ENCODE measurements around the gene TACO1. TPM values are rescaled to one million over a fixed set of nuclear protein-coding genes. Genes with fewer than 3 reads are reported as not detected.

The TACO1 gene
- total RNA-seq, result 10 to 100 TPM; 21.0 to 26.7 TPM

GRCh38 chr17:63600569-63601438, at the start of gene TACO1:
TACO1 (plus strand) TSS chr17:63600895; CDS start chr17:63601084, 189 bp downstream.
- no peaks in the 10 kb centered on the region for H3K27me3 Mint-ChIP-seq
- H3K4me1 Mint-ChIP-seq (ENCODE audit: low read depth in 2 of 2), result peaks cover 33 to 44% of the 10 kb centered on the region in 2 donors
- ATAC-seq (peak; percentile 94 to 95), DNase-seq (ENCODE audit: low spot score) (peak; percentile 86)
- H3K27ac Mint-ChIP-seq, result peak within 1 kb of the TSS; percentile 76 to 94
- peak within 1 kb of the TSS; percentile 94 for H3K4me3 Mint-ChIP-seq
- H3K9me3 Mint-ChIP-seq, result no peaks in the 10 kb centered on the region
- peaks cover 10% of the 10 kb centered on the region for H3K36me3 Mint-ChIP-seq

DNA sequence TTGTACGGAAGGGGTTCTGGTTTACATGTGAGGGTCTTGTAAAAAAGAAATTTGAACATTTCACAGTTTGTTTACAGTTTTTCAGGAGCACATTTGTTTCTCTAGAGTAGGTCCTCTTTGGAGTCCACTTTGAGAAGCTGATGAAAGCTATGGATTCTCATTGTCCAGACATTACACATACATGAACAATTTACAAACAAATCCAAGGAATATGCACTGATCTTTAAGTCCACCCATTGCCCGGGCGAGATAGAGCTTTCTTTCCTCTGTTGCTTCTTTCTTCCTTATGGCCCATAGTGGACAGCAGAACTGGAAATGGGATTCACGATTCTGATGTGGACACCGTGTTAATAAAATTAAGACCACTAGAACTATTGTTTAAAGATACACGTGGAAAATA, 48.5 kb upstream of the TACO1 start:
- Mint-ChIP-seq H3K9me3 (no peaks in the 10 kb centered on the region), H3K4me3 (peak overlapping the region; percentile 95), H3K27ac (peak overlapping the region; percentile 90 to 97), H3K4me1 (ENCODE audit: low read depth in 2 of 2) (peaks cover 42 to 51% of the 10 kb centered on the region in 2 donors), H3K36me3 (peaks cover 5% of the 10 kb centered on the region), H3K27me3 (no peaks in the 10 kb centered on the region)
- ATAC-seq (no peak), DNase-seq (ENCODE audit: low spot score) (no peak)

DNA sequence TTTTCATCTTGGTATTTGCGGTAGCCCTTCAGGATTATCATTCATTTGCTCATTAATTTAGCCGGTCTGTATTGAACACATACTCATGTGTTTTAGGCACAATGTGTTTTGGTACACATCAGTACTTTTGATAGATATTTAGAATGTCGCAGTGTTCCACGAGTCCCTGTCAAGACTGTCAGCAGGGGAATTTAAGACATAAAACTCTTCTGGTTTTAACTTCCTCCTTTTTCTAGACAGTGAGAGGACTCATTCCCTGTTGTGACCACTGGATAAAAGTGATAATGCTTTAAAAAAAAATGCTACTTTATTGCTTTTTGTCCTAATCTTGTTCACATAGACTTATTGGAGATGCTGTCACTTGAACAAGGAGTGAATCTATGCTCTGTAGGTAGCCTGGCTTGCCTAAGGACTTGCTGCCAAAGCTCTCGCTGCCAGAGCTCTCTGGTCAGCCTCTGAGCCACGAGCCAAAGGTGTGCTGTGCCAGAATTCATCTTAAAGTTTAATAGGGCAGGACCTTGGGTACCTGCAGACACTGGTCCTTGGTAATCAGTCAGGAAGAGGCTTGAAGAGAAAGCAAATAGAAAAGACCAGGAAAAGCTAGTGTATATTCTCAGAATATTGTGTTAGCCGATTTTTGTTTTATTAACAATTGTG, 45.1 kb upstream of the TACO1 start:
- peaks cover 51 to 65% of the 10 kb centered on the region in 2 donors for H3K4me1 Mint-ChIP-seq (ENCODE audit: low read depth in 2 of 2)
- peak overlapping the region; percentile 18 to 37 for H3K27ac Mint-ChIP-seq
- H3K27me3 Mint-ChIP-seq, result no peaks in the 10 kb centered on the region
- no peak for DNase-seq (ENCODE audit: low spot score)
- H3K36me3 Mint-ChIP-seq, result peaks cover 5% of the 10 kb centered on the region
- no peak for ATAC-seq
- H3K4me3 Mint-ChIP-seq, result no peak overlapping the region
- no peaks in the 10 kb centered on the region for H3K9me3 Mint-ChIP-seq

- H3K4me1 Mint-ChIP-seq (ENCODE audit: low read depth in 2 of 2), result peaks cover 50 to 58% of the 10 kb centered on the region in 2 donors
- H3K27ac Mint-ChIP-seq, result no peak overlapping the region
- DNase-seq (ENCODE audit: low spot score), result no peak
- no peaks in the 10 kb centered on the region for H3K9me3 Mint-ChIP-seq
- ATAC-seq, result no peak
- no peaks in the 10 kb centered on the region for H3K27me3 Mint-ChIP-seq
- peaks cover 5% of the 10 kb centered on the region for H3K36me3 Mint-ChIP-seq
- no peak overlapping the region for H3K4me3 Mint-ChIP-seq
Measured at GRCh38 chr17:63557416-63557815, 43.3 kb upstream of the TACO1 start.

DNA sequence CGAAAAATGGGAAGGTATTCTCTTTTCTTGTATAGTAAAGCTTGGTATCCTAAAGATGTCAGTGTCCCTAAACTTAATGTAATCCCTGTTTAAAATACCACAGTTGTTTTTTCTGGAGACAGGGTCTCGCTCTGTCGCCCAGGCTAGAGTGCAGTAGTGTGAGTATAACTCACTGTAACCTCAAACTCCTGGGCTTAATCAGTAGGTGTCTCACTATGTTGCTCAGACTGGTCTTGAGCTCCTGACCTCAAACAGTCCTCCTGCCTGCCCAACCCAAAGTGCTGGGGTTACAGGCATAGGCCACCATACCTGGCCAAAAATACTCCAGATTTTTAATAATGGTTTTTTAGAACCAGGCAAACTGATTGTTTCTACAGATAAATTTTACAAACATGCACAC, 42.3 kb upstream of the TACO1 start:
- Mint-ChIP-seq H3K27ac (no peak overlapping the region), H3K9me3 (no peaks in the 10 kb centered on the region), H3K4me1 (ENCODE audit: low read depth in 2 of 2) (peaks cover 49 to 52% of the 10 kb centered on the region in 2 donors), H3K4me3 (no peak overlapping the region), H3K27me3 (no peaks in the 10 kb centered on the region), H3K36me3 (peaks cover 5% of the 10 kb centered on the region)
- ATAC-seq (no peak), DNase-seq (ENCODE audit: low spot score) (no peak)

DNA sequence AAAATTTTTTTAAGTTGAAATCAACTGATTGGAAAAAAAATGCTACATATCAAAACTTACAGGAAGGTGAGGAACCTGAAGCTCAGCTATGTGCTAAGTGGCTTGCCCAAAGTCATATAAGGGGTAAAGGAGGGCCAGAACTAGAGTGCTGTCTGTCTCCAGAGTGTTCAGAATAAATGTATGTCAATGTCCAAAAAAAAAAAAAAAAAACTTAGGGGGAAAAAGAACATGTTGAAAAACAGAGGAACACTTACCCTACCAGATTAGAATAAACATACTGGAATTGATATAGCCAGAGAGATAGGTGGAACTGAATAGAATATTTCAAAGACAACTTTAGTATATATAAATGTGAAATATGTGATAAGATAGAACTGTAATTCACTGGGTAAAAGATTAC, 38.9 kb upstream of the TACO1 start:
- Mint-ChIP-seq H3K27me3 (no peaks in the 10 kb centered on the region), H3K27ac (no peak overlapping the region), H3K4me1 (ENCODE audit: low read depth in 2 of 2) (peaks cover 36 to 38% of the 10 kb centered on the region in 2 donors), H3K4me3 (no peak overlapping the region), H3K36me3 (no peaks in the 10 kb centered on the region), H3K9me3 (no peaks in the 10 kb centered on the region)
- ATAC-seq (no peak), DNase-seq (ENCODE audit: low spot score) (no peak)

DNA sequence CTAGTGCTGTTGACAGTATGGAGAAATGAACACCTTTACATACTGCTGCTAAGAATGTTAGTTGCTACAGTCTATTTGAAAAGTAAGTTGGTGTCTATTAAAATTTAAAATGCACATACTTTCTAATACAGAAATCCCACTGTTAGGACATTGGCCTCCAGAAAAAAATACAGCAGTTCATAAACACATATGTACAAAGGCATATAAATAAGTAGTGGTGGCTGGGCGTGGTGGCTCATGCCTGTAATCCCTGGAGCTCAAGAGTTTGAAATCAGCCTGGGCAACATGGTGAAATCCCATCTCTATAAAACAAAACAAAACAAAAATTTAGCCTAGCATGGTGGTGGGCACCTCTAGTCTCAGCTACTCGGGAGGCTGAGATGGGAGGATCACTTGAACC, 37.4 kb upstream of the TACO1 start:
- Mint-ChIP-seq H3K27ac (peak overlapping the region in 1 of 2 donors; percentile 86), H3K9me3 (no peaks in the 10 kb centered on the region), H3K4me3 (no peak overlapping the region), H3K4me1 (ENCODE audit: low read depth in 2 of 2) (peaks cover 32 to 36% of the 10 kb centered on the region in 2 donors), H3K27me3 (no peaks in the 10 kb centered on the region), H3K36me3 (no peaks in the 10 kb centered on the region)
- DNase-seq (ENCODE audit: low spot score) (no peak), ATAC-seq (no peak)

DNA sequence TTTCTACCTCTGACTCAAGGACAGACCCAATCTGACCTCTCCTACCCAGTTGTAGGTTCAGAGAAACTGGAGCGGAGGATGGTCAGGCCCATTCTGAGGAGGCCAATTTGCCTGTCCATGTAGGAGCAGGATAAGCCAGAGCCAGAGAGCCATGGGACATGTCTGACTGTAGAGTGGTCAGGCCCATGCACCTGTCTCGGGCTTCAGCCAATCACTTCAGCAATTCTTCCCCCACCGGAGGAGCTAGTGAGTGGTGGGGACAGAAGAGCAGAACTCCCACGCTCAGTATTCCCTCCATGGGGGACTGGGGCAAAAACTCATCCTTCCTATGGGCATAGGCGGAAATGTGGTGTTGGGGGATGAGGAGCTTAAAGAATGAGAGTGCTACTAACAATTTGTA, 36.1 kb upstream of the TACO1 start:
- Mint-ChIP-seq H3K36me3 (no peaks in the 10 kb centered on the region), H3K4me3 (no peak overlapping the region), H3K9me3 (no peaks in the 10 kb centered on the region), H3K4me1 (ENCODE audit: low read depth in 2 of 2) (peaks cover 37 to 39% of the 10 kb centered on the region in 2 donors), H3K27me3 (no peaks in the 10 kb centered on the region), H3K27ac (peak overlapping the region in 1 of 2 donors; percentile 33)
- DNase-seq (ENCODE audit: low spot score) (no peak), ATAC-seq (no peak)

- H3K4me3 Mint-ChIP-seq, result no peak overlapping the region
- DNase-seq (ENCODE audit: low spot score) (no peak), ATAC-seq (no peak)
- H3K27ac Mint-ChIP-seq, result no peak overlapping the region
- H3K36me3 Mint-ChIP-seq, result no peaks in the 10 kb centered on the region
- H3K27me3 Mint-ChIP-seq, result no peaks in the 10 kb centered on the region
- H3K9me3 Mint-ChIP-seq, result no peaks in the 10 kb centered on the region
- peaks cover 38 to 42% of the 10 kb centered on the region in 2 donors for H3K4me1 Mint-ChIP-seq (ENCODE audit: low read depth in 2 of 2)
Measured at GRCh38 chr17:63567229-63567628, 33.5 kb upstream of the TACO1 start.

- Mint-ChIP-seq H3K27me3 (no peaks in the 10 kb centered on the region), H3K4me3 (no peak overlapping the region), H3K36me3 (no peaks in the 10 kb centered on the region), H3K9me3 (no peaks in the 10 kb centered on the region), H3K27ac (peak overlapping the region in 1 of 2 donors; percentile 35), H3K4me1 (ENCODE audit: low read depth in 2 of 2) (peaks cover 35 to 38% of the 10 kb centered on the region in 2 donors)
- DNase-seq (ENCODE audit: low spot score) (no peak), ATAC-seq (no peak)
Measured at GRCh38 chr17:63568563-63568962, 32.1 kb upstream of the TACO1 start.

DNA sequence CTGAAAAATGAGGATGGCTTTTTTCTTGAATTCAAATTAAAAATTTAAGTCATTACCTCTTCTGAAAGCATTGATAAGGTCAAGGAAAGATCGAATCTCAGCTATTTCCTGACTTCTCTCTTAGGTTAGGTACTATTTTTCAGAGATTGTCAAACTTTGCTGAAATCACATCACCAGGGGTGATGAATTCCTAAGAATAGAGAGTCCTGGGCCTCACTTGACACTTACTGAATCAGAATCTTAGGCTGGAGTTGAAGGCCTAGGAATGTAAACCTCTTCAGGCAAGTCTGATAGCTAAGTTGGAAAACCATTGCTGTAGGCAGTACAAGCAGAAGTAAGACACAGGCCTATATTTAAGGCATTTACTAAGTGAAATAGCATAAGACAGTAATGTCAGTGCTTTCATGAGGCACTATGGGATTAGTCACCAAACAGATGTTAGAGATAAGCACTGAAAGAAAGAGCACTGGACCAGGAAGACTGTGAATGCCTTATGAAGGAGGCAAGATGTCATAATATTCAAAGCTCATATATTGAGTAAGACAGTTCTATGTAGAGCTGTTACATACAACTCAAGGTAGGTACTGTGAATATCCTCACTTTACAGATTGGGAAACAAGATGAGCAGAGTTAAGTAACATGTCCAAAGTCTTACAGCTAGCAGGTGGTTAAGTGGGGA, 28.9 kb upstream of the TACO1 start:
- no peak overlapping the region for H3K4me3 Mint-ChIP-seq
- DNase-seq (ENCODE audit: low spot score) (no peak), ATAC-seq (peak; percentile 36 to 71)
- no peaks in the 10 kb centered on the region for H3K27me3 Mint-ChIP-seq
- no peaks in the 10 kb centered on the region for H3K36me3 Mint-ChIP-seq
- no peak overlapping the region for H3K27ac Mint-ChIP-seq
- peaks cover 36 to 39% of the 10 kb centered on the region in 2 donors for H3K4me1 Mint-ChIP-seq (ENCODE audit: low read depth in 2 of 2)
- no peaks in the 10 kb centered on the region for H3K9me3 Mint-ChIP-seq

- no peak for DNase-seq (ENCODE audit: low spot score)
- Mint-ChIP-seq H3K36me3 (no peaks in the 10 kb centered on the region), H3K4me1 (ENCODE audit: low read depth in 2 of 2) (peaks cover 29 to 43% of the 10 kb centered on the region in 2 donors), H3K27me3 (no peaks in the 10 kb centered on the region), H3K4me3 (no peak overlapping the region), H3K9me3 (no peaks in the 10 kb centered on the region), H3K27ac (no peak overlapping the region)
- no peak for ATAC-seq
Measured at GRCh38 chr17:63573634-63574033, 27.1 kb upstream of the TACO1 start.

- peaks cover 5% of the 10 kb centered on the region for H3K36me3 Mint-ChIP-seq
- H3K4me3 Mint-ChIP-seq, result no peak overlapping the region
Measured at GRCh38 chr17:63578027-63578768, 22.5 kb upstream of the TACO1 start.

More at GRCh38 chr17:63578027-63578768, 22.5 kb upstream of the TACO1 start:
- H3K27ac Mint-ChIP-seq, result no peak overlapping the region
- DNase-seq (ENCODE audit: low spot score) (no peak), ATAC-seq (no peak)
- no peaks in the 10 kb centered on the region for H3K9me3 Mint-ChIP-seq
- peaks cover 6 to 31% of the 10 kb centered on the region in 2 donors for H3K4me1 Mint-ChIP-seq (ENCODE audit: low read depth in 2 of 2)
- no peaks in the 10 kb centered on the region for H3K27me3 Mint-ChIP-seq
